SKM-1 treated with dmso at 0.1 percent for 144 hours (cell line): ENCODE results near the gene HCFC1.

Source experiments
- DNase-seq: peaks from one replicate; lab custom pipeline; 2025; ENCODE audit not compliant: unreplicated experiment; lab: John Stamatoyannopoulos, UW

HCFC1 gene

DNA sequence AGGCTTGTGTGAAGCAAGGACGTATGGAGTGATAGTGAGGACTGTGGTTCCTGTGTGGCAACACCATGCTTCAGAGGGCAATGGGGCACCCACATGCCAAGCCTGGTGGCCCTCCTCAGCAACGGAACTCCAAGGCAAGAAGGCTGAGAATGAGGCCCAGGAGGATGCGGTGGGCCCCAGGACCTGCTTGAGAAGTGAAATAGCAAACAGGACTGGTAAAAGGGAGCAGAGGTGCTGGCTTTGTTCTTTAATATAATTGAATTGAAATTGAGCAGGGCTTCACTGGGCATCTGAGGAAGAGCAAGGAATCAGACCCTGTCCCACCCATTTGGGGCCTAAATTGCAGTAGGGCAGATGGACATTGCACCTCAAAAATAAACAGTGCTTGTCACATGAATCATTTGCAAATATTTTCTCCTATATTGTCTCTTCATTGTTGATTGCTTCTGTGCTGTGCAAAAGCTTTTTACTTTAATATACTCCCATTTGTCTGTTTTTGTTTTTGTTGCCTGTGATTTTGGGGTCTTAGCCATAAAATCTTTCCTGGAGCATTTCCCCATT lies 3.2 kb upstream of the HCFC1 start:
- no peak for DNase-seq

DNA sequence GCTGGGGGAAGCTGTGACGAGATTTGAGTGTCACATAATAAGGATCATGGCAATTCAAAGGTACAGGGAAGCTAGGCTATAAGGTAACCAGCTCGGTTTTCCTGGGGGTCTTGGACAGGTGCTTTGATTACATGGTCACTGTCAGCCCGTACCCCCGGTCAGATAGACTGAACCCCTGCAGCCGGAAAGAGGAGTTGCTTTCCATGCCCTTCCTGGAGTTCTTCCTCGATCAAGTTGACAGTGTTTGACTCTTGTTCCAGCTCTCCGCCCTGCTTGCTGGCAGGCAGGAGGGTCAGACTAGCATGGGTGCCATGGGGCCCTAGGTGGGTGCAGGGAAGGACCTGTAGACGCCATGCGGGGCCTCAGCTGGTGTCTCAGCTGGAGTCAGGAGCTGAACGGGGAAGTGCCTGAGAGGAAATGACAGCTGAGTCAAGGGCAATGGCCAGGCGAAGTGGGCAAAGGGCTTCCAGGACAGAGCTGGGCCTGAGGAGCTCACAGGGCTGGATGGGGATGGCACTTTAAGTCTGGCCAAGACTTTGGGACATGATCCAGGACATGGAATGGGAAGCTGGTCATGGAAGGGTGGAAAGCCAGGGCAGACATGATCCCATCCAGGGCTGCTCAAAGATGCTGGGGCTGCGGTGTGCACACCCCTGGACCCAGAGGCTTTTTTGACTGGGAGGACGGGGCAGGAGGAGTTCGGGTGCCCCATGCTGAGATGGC lies 2.5 kb upstream of the HCFC1 start:
- no peak for DNase-seq

DNA sequence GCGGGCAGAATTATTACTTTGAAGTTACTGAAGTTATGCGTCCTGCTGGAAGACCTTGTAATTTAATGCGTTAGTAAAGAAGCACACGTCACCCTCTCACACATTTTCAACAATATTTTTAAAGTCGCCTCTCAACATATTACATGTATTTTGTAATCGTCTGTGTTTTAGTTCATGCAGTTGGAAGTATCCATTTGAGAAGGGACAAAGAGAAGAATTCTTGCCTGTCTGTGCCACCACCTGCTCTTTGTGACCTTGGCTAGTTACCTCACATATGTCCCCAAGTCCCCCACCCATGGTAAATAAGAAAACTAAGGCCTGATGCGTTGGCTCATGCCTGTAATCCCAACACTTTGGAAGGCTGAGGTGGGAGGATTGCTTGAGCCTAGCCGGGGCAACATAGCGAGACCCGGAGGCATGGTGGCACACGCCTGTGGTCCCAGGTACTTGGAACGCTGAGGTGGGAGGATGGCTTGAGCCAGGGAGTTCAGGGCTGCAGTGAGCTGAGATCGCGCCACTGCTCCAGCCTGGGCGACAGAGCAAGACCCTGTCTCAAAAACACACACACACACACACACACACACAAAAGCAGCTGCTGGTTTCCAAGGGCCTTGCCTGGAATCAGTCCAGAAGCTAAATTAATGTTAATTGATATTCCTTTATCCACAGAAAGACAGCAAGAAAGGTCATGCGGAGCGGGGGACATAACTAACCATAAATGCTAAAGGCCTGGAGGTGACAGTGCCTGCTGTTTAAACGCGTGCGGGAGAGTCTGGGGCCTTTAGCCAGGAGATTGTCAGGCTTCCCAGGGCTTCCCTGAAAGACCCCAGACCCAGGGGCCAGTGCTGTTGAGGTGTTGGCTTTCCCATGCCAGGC lies 1.7 kb upstream of the HCFC1 start:
- DNase-seq = no peak

DNA sequence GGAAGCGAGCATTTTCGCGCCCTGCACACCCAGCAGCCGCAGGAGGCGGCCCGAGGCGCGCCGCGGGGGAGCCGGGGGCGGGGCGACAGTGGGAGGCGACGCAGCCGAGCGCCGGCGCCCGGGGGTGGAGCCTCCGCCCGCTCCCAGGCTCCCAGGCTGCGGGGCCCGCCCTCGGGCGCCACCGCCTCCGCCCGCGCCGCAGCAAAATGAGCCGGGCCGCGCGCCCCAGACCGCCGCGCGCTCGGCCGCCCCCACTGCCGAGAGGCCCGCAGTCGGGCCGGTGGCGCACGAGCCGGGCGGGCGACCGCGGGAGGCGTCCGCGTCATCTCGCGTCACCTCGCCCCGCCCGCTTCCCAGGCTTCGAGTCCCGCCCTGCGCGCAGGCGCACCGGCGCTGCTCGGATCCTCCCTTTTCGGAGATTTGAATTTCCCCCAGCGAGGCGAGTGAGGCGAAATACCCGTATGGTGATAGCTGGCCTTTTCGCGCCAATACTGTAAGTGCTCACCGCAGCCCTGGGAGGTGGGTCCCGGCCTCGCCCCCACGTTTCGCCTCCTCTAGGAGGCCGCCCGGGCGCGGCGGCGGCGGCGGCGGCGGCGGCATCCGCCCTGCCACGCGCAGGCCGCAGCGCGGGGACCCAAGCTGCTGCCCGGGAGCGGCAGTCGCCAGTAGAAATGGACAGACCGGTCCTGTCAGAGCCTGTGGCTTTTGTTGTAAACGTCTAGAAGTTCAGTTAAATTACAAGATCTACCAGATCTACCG lies 929 bp upstream of the HCFC1 start, which contains the start of gene TMEM187:
Gene TMEM187, plus strand, starts transcription at position 387 of the 759 bp plus-strand sequence. CDS start 9,309 bp downstream, outside the sequence.
- DNase-seq = peak; percentile 73

DNA sequence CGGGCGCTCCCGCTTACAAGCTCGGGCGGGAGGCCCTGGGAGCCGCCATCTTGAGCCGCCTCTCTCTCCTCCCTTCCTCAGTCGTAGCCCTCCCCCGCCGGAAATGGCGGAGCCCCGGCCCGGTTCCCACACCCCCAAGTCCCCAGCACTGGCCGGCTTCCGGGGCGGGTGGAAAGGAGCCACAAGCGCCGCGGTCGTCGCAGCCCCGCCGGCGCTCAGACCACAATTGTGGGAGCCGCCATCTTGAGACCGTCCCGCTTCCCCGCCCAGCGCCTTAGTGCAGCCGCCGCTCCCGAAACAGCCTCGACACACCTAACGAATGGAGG lies 531 bp downstream of the HCFC1 start:
- DNase-seq = peak; percentile 54

- no peak for DNase-seq
These were observed 1.1 kb downstream of the HCFC1 start for GRCh38 chrX:153970357-153971123.

GRCh38 chrX:153969904-153970356 lies 1.7 kb downstream of the HCFC1 start:
- DNase-seq = no peak

DNA sequence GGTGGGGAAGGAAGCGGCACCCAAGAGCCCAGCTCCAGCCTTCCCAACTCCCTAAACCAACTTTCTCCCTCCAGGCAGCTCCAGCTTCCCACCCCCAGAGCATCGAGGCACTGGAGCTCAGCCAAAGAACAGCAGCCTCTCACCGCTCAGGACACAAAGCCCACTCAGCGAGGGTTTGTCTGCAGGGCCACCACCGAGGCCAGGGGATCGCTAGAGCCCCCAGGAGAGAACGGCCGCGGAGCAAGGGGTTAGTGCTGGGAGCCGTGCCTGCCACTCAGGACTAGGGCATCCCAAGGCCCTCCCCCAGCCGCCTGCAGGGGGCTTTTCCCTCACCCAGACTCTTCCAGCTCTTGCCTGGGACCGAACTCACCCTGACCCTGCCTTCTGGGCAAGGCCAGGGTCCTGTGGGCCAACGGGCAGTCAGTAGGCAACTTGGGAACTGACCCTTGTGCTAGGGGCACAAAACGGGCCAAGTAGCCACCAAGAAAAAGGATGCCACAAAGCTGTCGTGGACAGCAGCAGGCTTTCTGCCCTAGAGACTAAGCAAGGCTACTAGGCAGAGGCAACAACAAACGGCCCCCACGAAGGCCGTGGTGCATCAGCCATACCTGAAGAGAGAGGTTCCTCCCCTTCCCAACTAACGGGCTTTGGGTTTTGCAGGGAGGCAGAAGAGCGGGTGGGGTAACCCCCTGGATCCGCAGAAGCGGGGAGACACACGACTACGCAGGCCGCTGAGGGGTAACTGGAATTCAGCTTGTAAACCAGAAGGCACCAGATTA lies 2.3 kb downstream of the HCFC1 start:
- DNase-seq = no peak

DNA sequence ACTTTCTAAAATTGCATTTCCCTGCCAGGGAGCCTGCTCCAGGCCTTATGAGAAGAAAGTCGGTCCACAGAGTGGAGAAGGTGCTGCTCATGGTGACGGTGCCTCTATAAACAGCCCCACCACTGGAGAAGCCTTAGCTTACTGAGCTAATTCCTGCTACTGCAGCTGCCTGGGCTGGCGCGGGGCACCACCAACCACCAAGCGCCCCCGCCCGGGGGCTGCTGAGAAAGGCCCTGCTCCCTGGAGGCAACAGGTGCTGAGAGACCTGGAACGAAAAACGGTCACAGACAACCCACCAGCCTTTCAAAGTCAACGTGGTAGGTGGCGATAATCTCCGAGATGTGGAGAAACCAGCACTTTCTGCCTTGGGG lies 2.9 kb downstream of the HCFC1 start:
- DNase-seq = no peak

- DNase-seq = no peak
These were observed 3.4 kb downstream of the HCFC1 start for GRCh38 chrX:153968255-153968654.

DNA sequence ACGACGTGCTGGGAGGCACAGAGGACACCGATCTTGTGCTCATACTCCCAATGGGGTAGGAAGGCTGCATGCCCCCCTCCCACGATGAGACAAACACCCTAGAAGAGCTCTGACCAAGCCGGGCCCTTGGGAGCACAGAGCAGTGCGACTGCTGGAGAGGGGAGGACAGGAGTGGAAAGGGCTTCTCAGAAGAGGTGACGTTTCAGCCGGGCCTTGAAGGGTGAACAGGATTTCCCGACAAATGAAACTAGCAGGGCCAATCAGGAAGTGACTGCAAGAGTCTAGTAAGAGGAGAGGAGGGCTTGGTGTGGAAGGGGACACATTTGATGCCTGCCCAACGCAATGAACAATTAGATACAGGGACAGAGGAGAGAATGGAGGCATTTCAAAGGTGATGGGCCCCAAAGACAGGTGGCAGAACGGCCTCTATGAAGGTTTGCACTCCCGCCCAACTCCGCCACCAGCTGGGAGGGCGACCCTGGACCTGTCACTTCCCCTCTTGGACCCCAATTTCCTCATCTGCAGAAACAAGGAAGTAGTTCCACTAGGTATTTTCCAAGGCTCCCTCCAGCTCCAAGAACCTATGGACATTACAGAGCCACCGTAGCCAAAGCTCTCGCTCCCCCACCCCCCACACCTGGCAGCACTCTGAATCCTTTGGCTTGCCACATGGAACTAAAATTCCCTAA lies 3.9 kb downstream of the HCFC1 start:
- DNase-seq = no peak

DNA sequence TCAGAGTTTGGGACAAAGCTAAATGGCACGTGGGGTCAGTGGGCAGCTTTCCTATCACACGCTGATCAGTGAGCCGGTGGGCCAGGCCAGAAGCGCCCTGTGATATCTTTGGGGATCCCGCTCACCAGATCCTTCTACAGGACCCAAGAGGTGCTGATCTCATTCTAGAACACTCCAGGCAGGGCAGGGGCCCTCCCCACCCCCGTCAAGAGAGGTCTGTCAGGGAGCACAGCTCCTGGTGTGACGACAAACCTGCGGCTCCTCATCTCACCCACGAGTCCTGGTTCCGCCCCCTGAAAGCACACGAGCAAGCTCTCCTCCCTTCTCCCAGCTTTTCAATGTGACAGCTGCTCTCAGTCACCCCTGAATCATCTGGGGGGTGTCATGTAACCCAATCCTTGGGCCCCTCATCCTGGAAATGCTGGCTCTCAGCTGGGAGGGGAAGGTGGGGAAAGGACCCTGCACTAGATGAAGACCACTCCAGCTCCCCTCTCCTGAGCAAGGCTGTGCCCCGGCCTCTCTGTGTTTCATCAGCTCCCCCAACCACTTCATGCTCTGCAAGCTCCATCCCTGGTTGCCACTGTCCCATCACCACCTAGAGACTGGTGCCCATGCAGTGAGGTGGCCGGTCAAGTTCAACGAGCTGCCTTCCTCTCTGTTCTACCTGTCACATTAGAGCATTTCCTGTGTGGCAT lies 4.6 kb downstream of the HCFC1 start:
- DNase-seq = no peak

- no peak for DNase-seq
These were observed 5.3 kb downstream of the HCFC1 start for GRCh38 chrX:153966283-153966688.

- no peak for DNase-seq
These were observed 6.2 kb downstream of the HCFC1 start for GRCh38 chrX:153965406-153965805.

- no peak for DNase-seq
These were observed 7.5 kb downstream of the HCFC1 start for GRCh38 chrX:153964105-153964504.

DNA sequence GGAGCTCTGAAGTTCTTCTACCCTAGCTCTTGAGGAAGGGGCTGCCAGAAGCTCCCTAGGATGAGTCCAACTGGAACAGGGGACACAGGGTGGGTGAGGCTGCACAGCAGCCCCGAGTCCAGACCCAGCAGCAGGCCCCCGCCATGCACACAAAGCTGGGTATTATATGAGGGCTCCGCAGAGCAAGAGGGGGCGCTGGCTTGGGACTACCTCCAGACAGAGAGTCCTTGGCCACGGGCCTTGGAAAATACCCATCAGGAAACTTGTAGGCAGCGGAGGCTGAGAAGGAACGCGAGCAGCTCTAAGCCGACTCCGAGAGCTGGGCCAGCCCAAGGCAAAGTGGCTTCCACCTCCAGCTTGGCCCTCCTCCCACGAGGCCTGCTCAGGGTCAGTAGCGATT lies 8.1 kb downstream of the HCFC1 start:
- DNase-seq = no peak

DNA sequence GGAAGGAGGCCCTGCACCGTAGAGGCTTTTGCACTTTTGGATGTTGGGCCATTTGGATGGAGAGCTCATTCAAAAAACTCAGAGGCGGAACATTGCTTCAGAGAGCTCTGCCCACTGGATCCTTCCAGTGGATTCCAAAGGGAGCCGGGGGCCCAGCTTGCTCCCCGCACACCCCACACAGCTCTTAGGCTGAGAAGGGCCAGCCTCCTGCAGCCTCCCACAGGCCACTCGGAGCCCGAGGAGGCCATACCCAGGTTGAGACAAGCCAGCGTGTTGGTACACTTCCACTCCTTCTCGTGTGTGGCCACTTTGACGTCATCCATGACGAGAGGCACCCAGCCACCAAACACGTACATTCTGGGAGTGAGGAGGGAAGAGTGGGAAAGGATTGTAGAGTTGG lies 10.3 kb downstream of the HCFC1 start:
- DNase-seq = no peak

DNA sequence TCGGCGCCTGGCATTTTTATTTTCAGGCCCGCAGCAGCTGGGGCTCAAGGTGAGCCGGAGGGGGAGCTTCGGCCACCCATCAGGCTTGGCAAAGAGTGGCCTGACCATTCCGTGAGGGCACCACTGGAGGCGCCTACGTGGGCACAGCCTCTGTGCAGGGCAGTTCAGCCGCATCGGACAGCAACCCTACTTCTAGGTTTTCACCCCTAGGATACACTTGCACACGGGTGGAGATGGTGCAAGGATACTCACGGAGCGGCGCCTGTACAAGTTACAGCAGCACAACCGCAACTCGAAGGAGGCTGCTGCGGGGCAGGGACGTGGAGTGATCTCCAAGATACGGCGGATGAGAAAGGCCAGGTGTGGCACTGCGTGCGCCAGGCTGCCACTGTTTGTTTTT lies 10.8 kb downstream of the HCFC1 start:
- DNase-seq = no peak

- no peak for DNase-seq
These were observed 11.5 kb downstream of the HCFC1 start for GRCh38 chrX:153960077-153960476.
